Measurements from ENCODE around the gene SLC38A4. TPM values are rescaled to one million over a fixed set of nuclear protein-coding genes. Genes with fewer than 3 reads are reported as not detected.

Gene SLC38A4, protein sequence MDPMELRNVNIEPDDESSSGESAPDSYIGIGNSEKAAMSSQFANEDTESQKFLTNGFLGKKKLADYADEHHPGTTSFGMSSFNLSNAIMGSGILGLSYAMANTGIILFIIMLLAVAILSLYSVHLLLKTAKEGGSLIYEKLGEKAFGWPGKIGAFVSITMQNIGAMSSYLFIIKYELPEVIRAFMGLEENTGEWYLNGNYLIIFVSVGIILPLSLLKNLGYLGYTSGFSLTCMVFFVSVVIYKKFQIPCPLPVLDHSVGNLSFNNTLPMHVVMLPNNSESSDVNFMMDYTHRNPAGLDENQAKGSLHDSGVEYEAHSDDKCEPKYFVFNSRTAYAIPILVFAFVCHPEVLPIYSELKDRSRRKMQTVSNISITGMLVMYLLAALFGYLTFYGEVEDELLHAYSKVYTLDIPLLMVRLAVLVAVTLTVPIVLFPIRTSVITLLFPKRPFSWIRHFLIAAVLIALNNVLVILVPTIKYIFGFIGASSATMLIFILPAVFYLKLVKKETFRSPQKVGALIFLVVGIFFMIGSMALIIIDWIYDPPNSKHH
- not detected for total RNA-seq
- not detected for polyA plus RNA-seq
- not detected for total RNA-seq

DNA sequence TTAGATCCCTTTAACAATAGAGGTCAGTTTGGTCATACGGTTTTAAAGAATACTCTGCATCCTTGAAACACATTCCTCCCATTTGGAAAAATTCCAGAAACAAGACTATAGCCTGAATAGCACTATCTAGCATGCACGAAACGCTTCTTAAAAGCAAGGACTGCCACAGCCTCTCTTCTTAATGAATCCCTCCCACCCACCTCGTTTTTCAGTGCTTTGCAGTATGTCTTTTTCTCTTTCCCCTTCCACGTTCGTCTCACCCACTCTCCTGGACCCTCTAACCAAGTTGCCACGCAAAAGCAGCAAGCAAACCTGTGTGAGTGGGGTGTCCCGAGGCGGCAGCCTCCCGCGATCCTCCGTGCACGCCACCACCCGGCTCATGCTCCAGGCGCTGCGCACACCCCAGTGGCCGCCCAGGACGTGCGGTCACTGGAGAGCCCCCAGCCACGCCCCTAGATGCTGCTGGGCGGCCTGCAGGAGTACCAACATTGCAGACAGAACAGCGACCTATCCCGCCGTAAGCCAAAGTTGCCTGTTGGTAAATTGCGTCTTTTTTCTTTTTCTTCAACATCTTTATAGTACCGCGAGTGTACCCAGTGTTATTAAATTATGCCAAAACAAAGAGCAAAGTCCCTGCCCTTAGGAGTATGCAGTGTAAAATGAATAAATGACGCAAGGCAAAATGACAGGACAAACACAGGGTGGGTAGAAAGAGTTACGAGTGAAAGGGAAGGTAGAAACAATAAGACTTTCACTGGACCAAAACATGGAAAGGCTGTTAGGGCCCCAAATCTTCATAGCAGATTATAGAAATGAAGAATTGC, at the start of gene SLC38A4:
TSS of gene SLC38A4 (minus strand) at position 407 of the 824 bp plus-strand sequence. CDS start 32,926 bp downstream, outside the sequence.
- no peaks in the 10 kb centered on the region for H3K36me3 Mint-ChIP-seq

DNA sequence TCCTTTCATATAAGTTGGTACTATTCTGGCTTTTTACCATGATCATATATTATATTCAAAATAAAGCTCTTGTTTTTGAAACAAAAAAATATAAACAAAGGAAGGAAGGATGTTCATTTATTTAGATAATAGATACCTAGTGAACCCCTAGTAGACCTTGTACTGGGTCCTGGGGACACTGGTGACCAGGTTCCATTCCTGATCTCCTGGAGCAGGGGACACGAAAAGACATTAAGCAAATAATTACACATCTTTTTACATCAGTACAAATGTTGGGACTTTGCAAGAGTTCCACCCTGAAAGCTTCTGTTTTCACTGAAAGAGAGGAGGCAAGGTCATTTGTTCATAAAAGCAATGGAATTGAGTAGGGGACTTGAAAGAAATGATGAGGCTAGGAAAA, 49.3 kb upstream of the SLC38A4 start:
- POLR2A ChIA-PET: no interaction called here
- peaks cover 2 to 44% (median 15%) of the 10 kb centered on the region in 11 donors for H3K9me3 Mint-ChIP-seq
- intact Hi-C loops (cut with micrococcal nuclease): no loop called here
- H3K27me3 Mint-ChIP-seq: peaks cover 0 to 47% (median 37%) of the 10 kb centered on the region in 5 donors
- peaks cover 0 to 6% (median 0%) of the 10 kb centered on the region in 3 experiments for H3K9me3 ChIP-seq (ENCODE audit: control insufficient read depth in 2 of 3, low read length in 3 of 3)
- DNase-seq (no peak), ATAC-seq (no peak)
- H3K36me3 Mint-ChIP-seq: peaks cover 0 to 19% (median 3%) of the 10 kb centered on the region in 5 donors
- H3K27me3 ChIP-seq (ENCODE audit: control insufficient read depth in 2 of 2, insufficient read depth in 2 of 2, low read length in 2 of 2): peaks cover 0 to 3% of the 10 kb centered on the region in 2 donors
- no peaks in the 10 kb centered on the region for H3K36me3 ChIP-seq (ENCODE audit: control insufficient read depth in 2 of 3, insufficient read depth in 3 of 3, low read length in 3 of 3)
- H3K4me3 Mint-ChIP-seq: no peak overlapping the region
- no peaks in the 10 kb centered on the region for H3K4me1 ChIP-seq (ENCODE audit: control insufficient read depth in 2 of 2, insufficient read depth in 2 of 2, low read length in 2 of 2)
- H3K4me1 Mint-ChIP-seq: no peaks in the 10 kb centered on the region
- no peak overlapping the region for H3K4me3 ChIP-seq (ENCODE audit: low read length)
- no peak overlapping the region for H3K27ac Mint-ChIP-seq
- CTCF ChIA-PET: no interaction called here
- H3K27ac ChIP-seq (ENCODE audit: low read depth, low read length): no peak overlapping the region

More for the DNA sequence above, at the start of gene SLC38A4:
- Histone ChIP-seq H3K27me3 (ENCODE audit: control insufficient read depth in 2 of 2, insufficient read depth in 2 of 2, low read length in 2 of 2) (no peaks in the 10 kb centered on the region), H3K36me3 (ENCODE audit: control insufficient read depth in 2 of 3, insufficient read depth in 3 of 3, low read length in 3 of 3) (no peaks in the 10 kb centered on the region), H3K27ac (ENCODE audit: low read depth, low read length) (no peak within 1 kb of the TSS), H3K9me3 (ENCODE audit: control insufficient read depth in 2 of 3, low read length in 3 of 3) (no peaks in the 10 kb centered on the region), H3K4me3 (ENCODE audit: low read length) (no peak within 1 kb of the TSS), H3K4me1 (ENCODE audit: control insufficient read depth in 2 of 2, insufficient read depth in 2 of 2, low read length in 2 of 2) (peaks cover 0 to 3% of the 10 kb centered on the region in 2 donors)
- H3K27me3 Mint-ChIP-seq: peaks cover 69 to 82% (median 75%) of the 10 kb centered on the region in 5 donors
- H3K27ac Mint-ChIP-seq: no peak within 1 kb of the TSS
- H3K4me3 Mint-ChIP-seq: no peak within 1 kb of the TSS
- CTCF ChIA-PET: no interaction called here
- POLR2A ChIA-PET: no interaction called here
- H3K9me3 Mint-ChIP-seq: peaks cover 0 to 4% (median 0%) of the 10 kb centered on the region in 11 donors
- DNase-seq: no peak
- ATAC-seq: no peak
- intact Hi-C loops (cut with micrococcal nuclease): no loop called here
- peaks cover under 1 to 4% (median 2%) of the 10 kb centered on the region in 7 donors for H3K4me1 Mint-ChIP-seq

DNA sequence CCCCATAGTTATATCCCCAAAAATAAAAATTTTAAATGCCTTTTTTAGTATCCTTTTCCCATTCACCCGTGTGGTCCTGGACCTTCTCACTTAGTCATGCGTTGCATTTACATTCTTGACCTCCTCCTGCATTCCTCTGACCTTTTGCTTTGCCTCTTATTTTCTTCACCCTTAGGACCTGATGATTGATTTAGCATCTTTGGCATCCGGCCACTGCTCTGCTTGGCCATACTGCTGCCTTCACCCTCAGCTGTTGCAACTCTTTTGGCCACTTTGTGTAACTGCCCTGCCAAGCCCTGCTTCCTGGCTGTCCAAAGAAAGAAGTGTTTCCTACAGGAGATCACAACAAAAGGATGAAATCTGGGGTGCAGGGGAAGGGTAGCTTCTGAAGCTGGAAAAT, 48.8 kb upstream of the SLC38A4 start:
- intact Hi-C loops (cut with micrococcal nuclease): no loop called here
- Histone ChIP-seq H3K27me3 (ENCODE audit: control insufficient read depth in 2 of 2, insufficient read depth in 2 of 2, low read length in 2 of 2) (peaks cover 0 to 3% of the 10 kb centered on the region in 2 donors), H3K9me3 (ENCODE audit: control insufficient read depth in 2 of 3, low read length in 3 of 3) (peaks cover 0 to 6% (median 0%) of the 10 kb centered on the region in 3 experiments), H3K36me3 (ENCODE audit: control insufficient read depth in 2 of 3, insufficient read depth in 3 of 3, low read length in 3 of 3) (no peaks in the 10 kb centered on the region), H3K4me1 (ENCODE audit: control insufficient read depth in 2 of 2, insufficient read depth in 2 of 2, low read length in 2 of 2) (no peaks in the 10 kb centered on the region), H3K27ac (ENCODE audit: low read depth, low read length) (no peak overlapping the region), H3K4me3 (ENCODE audit: low read length) (no peak overlapping the region)
- H3K27ac Mint-ChIP-seq: no peak overlapping the region
- no peaks in the 10 kb centered on the region for H3K4me1 Mint-ChIP-seq
- peaks cover 0 to 19% (median 3%) of the 10 kb centered on the region in 5 donors for H3K36me3 Mint-ChIP-seq
- H3K27me3 Mint-ChIP-seq: peaks cover 0 to 43% (median 37%) of the 10 kb centered on the region in 5 donors
- DNase-seq: no peak
- CTCF ChIA-PET: no interaction called here
- H3K4me3 Mint-ChIP-seq: no peak overlapping the region
- H3K9me3 Mint-ChIP-seq: peaks cover 2 to 44% (median 13%) of the 10 kb centered on the region in 11 donors
- no peak for ATAC-seq
- POLR2A ChIA-PET: no interaction called here

DNA sequence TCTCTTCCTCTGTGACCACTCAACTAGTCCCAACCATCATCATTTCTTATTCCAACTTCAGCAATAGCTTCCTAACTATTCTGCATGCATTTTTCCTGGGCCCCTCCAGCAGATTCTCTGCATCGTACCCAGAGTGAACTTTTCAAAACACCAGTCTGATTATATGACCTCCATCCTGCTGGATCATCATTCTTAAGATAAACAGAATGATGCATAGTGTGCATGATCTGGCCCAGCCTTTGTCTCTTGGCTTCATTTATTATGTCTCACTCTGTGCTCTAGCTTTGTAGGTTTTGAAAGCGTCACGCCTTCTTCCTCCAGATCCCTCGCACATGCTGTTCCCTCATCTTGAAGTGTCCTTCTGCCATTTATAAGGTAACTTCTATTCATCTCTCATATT, 46.3 kb upstream of the SLC38A4 start:
- H3K27me3 Mint-ChIP-seq: peaks cover 2 to 35% (median 21%) of the 10 kb centered on the region in 5 donors
- no peaks in the 10 kb centered on the region for H3K4me1 Mint-ChIP-seq
- peaks cover 0 to 10% (median under 1%) of the 10 kb centered on the region in 5 donors for H3K36me3 Mint-ChIP-seq
- CTCF ChIA-PET: no interaction called here
- H3K27ac Mint-ChIP-seq: no peak overlapping the region
- peaks cover 0 to 3% of the 10 kb centered on the region in 2 donors for H3K27me3 ChIP-seq (ENCODE audit: control insufficient read depth in 2 of 2, insufficient read depth in 2 of 2, low read length in 2 of 2)
- no peak overlapping the region for H3K4me3 ChIP-seq (ENCODE audit: low read length)
- no peak for DNase-seq
- no peaks in the 10 kb centered on the region for H3K36me3 ChIP-seq (ENCODE audit: control insufficient read depth in 2 of 3, insufficient read depth in 3 of 3, low read length in 3 of 3)
- peaks cover 0 to 4% (median 0%) of the 10 kb centered on the region in 3 experiments for H3K9me3 ChIP-seq (ENCODE audit: control insufficient read depth in 2 of 3, low read length in 3 of 3)
- H3K4me1 ChIP-seq (ENCODE audit: control insufficient read depth in 2 of 2, insufficient read depth in 2 of 2, low read length in 2 of 2): no peaks in the 10 kb centered on the region
- no peak overlapping the region for H3K4me3 Mint-ChIP-seq
- intact Hi-C loops (cut with micrococcal nuclease): no loop called here
- no peak for ATAC-seq
- H3K9me3 Mint-ChIP-seq: peaks cover 0 to 22% (median 9%) of the 10 kb centered on the region in 11 donors
- POLR2A ChIA-PET: no interaction called here
- H3K27ac ChIP-seq (ENCODE audit: low read depth, low read length): no peak overlapping the region

DNA sequence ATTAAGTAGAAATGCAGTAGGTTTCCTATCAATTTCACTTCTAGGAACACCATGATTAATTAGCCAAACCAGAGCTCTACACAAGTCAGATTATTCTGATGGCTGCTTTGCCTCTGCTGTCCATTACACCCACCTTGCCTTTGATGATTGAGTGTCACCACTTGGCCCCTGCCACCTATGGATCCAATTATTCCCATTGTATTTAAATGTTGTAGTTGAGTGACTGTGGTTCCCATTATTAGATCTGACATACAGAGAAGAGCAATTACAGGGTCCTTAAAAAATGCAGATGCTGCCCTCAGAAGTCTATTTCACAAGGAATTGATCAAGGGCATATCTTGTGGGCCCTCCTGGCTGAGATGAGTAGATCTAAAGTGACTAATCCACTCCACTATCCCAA, 39.5 kb upstream of the SLC38A4 start:
- H3K27ac Mint-ChIP-seq: no peak overlapping the region
- H3K27me3 Mint-ChIP-seq: peaks cover 0 to 8% (median 4%) of the 10 kb centered on the region in 5 donors
- H3K27me3 ChIP-seq (ENCODE audit: control insufficient read depth in 2 of 2, insufficient read depth in 2 of 2, low read length in 2 of 2): no peaks in the 10 kb centered on the region
- CTCF ChIA-PET: no interaction called here
- POLR2A ChIA-PET: no interaction called here
- intact Hi-C loops (cut with micrococcal nuclease): no loop called here
- peaks cover 0 to 18% (median 7%) of the 10 kb centered on the region in 5 donors for H3K36me3 Mint-ChIP-seq
- no peaks in the 10 kb centered on the region for H3K4me1 Mint-ChIP-seq
- no peaks in the 10 kb centered on the region for H3K9me3 ChIP-seq (ENCODE audit: control insufficient read depth in 2 of 3, low read length in 3 of 3)
- DNase-seq (no peak), ATAC-seq (no peak)
- no peak overlapping the region for H3K27ac ChIP-seq (ENCODE audit: low read depth, low read length)
- no peaks in the 10 kb centered on the region for H3K36me3 ChIP-seq (ENCODE audit: control insufficient read depth in 2 of 3, insufficient read depth in 3 of 3, low read length in 3 of 3)
- H3K4me3 Mint-ChIP-seq: no peak overlapping the region
- H3K4me3 ChIP-seq (ENCODE audit: low read length): no peak overlapping the region
- peaks cover 2 to 24% (median 18%) of the 10 kb centered on the region in 11 donors for H3K9me3 Mint-ChIP-seq
- no peaks in the 10 kb centered on the region for H3K4me1 ChIP-seq (ENCODE audit: control insufficient read depth in 2 of 2, insufficient read depth in 2 of 2, low read length in 2 of 2)

DNA sequence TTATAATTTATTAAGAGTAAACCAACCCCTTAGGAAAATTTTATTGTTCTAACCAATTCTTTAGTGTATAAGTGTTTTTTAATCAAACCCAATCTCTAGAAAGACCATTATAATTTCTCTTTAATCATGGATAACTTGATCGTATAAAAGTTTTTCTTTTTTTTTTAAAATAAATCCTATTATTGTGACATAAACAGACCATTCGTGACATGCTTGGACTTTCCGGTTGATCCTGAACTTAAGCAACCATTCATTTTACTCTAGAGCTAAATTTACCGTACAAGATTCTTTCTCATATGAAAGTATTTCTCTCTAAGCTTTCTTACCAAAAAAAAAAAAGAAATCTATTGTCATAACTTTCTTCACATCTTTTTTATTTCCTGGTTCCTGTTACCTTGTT, 32.6 kb upstream of the SLC38A4 start:
- H3K27ac Mint-ChIP-seq: no peak overlapping the region
- POLR2A ChIA-PET: no interaction called here
- H3K36me3 ChIP-seq (ENCODE audit: control insufficient read depth in 2 of 3, insufficient read depth in 3 of 3, low read length in 3 of 3): no peaks in the 10 kb centered on the region
- H3K9me3 ChIP-seq (ENCODE audit: control insufficient read depth in 2 of 3, low read length in 3 of 3): peaks cover 0 to 6% (median 0%) of the 10 kb centered on the region in 3 experiments
- no peaks in the 10 kb centered on the region for H3K4me1 ChIP-seq (ENCODE audit: control insufficient read depth in 2 of 2, insufficient read depth in 2 of 2, low read length in 2 of 2)
- H3K27me3 ChIP-seq (ENCODE audit: control insufficient read depth in 2 of 2, insufficient read depth in 2 of 2, low read length in 2 of 2): no peaks in the 10 kb centered on the region
- intact Hi-C loops (cut with micrococcal nuclease): no loop called here
- CTCF ChIA-PET: no interaction called here
- peaks cover 0 to 3% (median 0%) of the 10 kb centered on the region in 5 donors for H3K36me3 Mint-ChIP-seq
- no peak overlapping the region for H3K27ac ChIP-seq (ENCODE audit: low read depth, low read length)
- peaks cover 0 to 4% (median 0%) of the 10 kb centered on the region in 5 donors for H3K27me3 Mint-ChIP-seq
- H3K4me3 Mint-ChIP-seq: no peak overlapping the region
- peaks cover 0 to 55% (median 19%) of the 10 kb centered on the region in 11 donors for H3K9me3 Mint-ChIP-seq
- no peak for DNase-seq
- no peak for ATAC-seq
- H3K4me3 ChIP-seq (ENCODE audit: low read length): no peak overlapping the region
- no peaks in the 10 kb centered on the region for H3K4me1 Mint-ChIP-seq

Measured in naive thymus-derived CD4-positive, alpha-beta T cell (primary cell).